Measurements from ENCODE around the gene RBM38.

Gene RBM38

GRCh38 chr20:57450419-57450818, 59.2 kb downstream of the RBM38 start:
- DNase-seq (ENCODE audit: low read depth in 2 of 2, low spot score in 1 of 2), result no peak

GRCh38 chr20:57450931-57451330, 59.7 kb downstream of the RBM38 start:
- DNase-seq (ENCODE audit: low read depth in 2 of 2, low spot score in 1 of 2), result no peak

- no peak for DNase-seq (ENCODE audit: low read depth in 2 of 2, low spot score in 1 of 2)
Observed at GRCh38 chr20:57451431-57451794, 60.2 kb downstream of the RBM38 start.

- no peak for DNase-seq (ENCODE audit: low read depth in 2 of 2, low spot score in 1 of 2)
Observed at GRCh38 chr20:57451795-57452661, 60.8 kb downstream of the RBM38 start.

GRCh38 chr20:57455386-57455785, 64.2 kb downstream of the RBM38 start:
- DNase-seq (ENCODE audit: low read depth in 2 of 2, low spot score in 1 of 2), result no peak

GRCh38 chr20:57456116-57456515, 64.9 kb downstream of the RBM38 start:
- no peak for DNase-seq (ENCODE audit: low read depth in 2 of 2, low spot score in 1 of 2)

GRCh38 chr20:57457243-57458095, 66.3 kb downstream of the RBM38 start:
- DNase-seq (ENCODE audit: low read depth in 2 of 2, low spot score in 1 of 2), result no peak

GRCh38 chr20:57458400-57459160, 67.4 kb downstream of the RBM38 start:
- DNase-seq (ENCODE audit: low read depth in 2 of 2, low spot score in 1 of 2), result no peak
